HG02840 (cell line): Measurements from ENCODE around the gene SYCE3.

Experiments
- ATAC-seq: cut with Tn5 transposase; IDR thresholded peaks from one replicate; pipeline ENCODE4 v1.9.1; 2021; ENCODE audit warnings: mild to moderate bottlenecking, moderate library complexity, moderate number of reproducible peaks; ENCODE audit not compliant: unreplicated experiment, low FRiP score

The SYCE3 gene

GRCh38 chr22:50600967-50601668, 38.4 kb upstream of the SYCE3 start:
- no peak for ATAC-seq

DNA sequence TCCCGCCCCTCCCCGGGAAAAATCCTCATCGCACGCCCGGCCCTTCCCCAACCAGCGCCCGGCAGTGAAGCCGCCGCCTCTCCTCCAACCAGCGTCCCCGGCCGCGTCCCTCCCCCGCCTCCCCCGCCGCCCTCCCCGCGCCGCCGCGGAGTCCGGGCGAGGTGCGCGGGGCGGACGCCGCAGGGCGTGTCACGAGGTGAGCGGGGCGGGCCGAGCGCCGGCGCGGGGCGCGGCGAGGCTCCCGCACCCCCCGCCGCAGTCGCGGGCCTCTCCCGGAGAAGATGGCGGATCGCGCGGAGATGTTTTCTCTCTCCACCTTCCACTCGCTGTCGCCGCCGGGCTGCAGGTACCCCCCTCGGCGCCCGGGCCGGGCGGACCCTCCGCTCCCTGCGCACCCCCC, 37.8 kb upstream of the SYCE3 start, which contains the start of gene MAPK8IP2:
Gene MAPK8IP2 (plus strand): TSS at position 256 of the 400 bp plus-strand sequence. CDS start 26 bp downstream, at position 282.
- ATAC-seq: no peak

DNA sequence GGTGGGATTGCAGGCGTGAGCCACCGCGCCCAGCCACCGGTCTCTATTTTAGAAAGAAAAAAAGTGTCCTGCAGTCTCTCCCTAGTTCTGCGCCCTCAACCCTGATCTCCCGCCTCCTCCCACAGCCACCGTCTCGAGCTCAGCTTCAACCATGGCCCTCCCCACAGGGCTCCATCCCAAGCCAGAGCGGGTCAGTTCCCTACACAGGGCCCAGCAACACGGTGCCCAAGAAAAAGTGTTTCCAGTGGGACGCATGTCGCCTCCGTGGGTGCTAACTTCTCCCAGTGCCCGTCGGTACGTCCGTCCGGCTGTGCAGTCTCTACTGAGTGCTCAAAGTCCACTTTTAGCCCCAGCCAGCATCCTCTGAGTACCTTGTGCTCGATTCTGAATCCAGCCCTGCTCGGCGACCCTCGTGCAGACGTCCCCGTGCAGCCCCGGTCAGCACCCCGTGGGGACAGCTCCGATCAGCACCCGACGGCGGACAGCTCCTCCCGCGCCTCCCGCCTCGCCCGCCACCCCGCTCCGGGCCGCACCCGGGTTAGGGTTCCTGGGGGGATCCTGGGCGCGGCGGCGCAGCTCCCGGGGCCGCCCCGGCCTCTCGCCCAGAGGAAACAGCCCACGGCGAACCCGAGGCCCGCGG, 37.2 kb upstream of the SYCE3 start:
- no peak for ATAC-seq

GRCh38 chr22:50597097-50597496, 34.4 kb upstream of the SYCE3 start:
- no peak for ATAC-seq

GRCh38 chr22:50595189-50595588, 32.5 kb upstream of the SYCE3 start:
- no peak for ATAC-seq

DNA sequence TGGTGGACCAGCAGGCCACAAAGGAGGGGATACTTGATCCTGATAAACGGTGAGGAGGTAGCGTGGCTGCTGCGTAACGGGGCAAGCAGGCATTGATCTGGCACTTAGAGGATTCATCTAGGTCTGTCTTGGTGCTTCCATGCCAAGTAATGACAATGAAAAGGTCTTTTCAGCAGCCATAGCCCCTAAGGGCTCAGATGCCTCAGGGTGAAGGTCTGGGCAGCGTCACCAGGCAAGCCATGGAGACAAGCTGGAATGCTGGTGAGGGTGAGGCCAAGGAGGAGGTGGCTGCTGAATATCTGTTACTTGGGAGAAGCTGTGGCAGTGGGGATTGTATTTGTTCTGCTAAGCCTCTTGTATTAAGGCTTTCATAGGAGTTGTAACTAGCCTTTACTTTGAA, 24.7 kb upstream of the SYCE3 start:
- ATAC-seq: no peak

DNA sequence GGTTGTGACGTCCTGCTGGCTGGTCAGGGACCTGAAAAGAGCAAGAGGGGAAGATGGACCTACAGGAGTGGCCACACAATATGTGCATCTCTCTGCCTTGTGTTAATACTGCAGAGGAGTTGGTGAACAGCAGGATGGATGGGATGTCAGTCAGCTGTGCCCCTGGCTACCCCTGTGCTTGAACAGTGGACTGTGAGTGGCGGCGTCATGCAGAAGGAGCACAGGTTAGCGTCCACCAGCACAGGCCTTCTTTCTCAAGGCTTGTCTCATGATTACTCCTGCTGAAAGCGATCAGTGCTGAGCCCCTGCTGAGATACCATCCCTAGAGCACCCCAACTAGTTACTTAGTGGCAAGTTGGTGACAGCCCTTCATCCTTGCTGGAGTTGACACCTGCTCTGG, 23.7 kb upstream of the SYCE3 start:
- no peak for ATAC-seq

- ATAC-seq: no peak
These were observed 23.1 kb upstream of the SYCE3 start for GRCh38 chr22:50585781-50586180.

DNA sequence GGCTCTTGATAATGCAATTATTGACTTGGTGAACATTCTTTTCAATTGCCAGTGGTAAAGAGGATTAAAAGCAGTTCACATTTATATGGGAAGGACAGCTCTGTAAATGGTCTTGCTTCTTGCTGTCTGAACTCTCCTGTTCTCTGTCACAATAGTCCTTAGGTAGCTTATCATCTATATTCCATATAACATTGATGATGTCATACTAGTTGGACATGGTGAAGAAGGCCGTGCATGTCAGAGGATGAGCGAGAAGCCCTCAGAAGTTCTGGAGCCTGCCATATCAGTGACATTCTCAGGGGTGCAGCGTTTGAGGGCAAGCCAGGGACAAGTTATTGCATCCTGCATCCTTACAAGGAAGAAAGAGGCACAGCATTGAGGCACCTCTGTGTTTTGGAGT, 22.5 kb upstream of the SYCE3 start:
- ATAC-seq: no peak

GRCh38 chr22:50584106-50585096, 21.7 kb upstream of the SYCE3 start:
- no peak for ATAC-seq

GRCh38 chr22:50583294-50583861, 20.7 kb upstream of the SYCE3 start:
- ATAC-seq: peak; percentile 8

DNA sequence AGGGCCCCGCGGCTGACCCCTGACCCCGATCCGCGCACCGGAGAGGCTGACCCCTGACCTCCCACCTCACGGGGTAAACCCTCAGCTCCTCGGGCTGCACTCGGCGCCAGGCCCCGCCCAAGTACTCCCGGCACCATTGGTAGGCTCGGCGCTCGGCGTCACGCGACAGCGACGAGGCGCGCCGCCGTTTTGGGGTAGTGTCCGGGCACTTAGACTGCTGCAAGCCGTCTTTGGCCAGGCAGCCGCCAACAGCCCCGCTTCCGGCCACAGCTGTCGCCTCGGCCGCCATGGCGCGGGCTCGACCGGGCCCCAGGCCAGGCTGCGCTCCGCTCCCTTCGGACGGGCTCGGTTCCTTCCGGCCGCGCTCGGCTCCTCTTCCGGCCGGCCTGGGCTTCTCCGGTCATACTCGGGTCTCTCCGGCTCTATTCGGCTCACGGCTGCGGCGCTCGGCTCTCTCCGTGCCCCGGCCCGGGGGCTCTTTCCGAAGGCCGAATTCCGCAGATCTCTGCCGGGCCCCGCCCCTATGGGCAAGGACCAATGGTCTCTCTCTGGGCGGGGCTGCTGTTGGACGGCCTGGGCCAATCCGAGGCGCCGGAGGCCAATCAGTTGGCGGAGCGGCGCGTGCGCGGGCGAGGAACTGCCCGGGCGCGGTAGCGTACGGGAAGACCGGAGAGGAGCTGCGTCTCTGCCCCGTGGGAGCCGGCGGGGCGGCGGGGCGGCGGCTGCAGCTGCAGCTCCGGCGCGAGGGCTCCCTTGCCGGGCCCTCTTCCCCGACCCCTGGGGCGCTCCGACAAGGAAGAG, 20.0 kb upstream of the SYCE3 start, which contains the start of gene CHKB:
Gene CHKB (minus strand): TSS at position 357 of the 801 bp plus-strand sequence. CDS start 68 bp downstream, at position 289.
- ATAC-seq: peak; percentile 91

- no peak for ATAC-seq
These were observed 19.3 kb upstream of the SYCE3 start for GRCh38 chr22:50581950-50582492.

- ATAC-seq: no peak
These were observed 18.6 kb upstream of the SYCE3 start for GRCh38 chr22:50581031-50581949.

DNA sequence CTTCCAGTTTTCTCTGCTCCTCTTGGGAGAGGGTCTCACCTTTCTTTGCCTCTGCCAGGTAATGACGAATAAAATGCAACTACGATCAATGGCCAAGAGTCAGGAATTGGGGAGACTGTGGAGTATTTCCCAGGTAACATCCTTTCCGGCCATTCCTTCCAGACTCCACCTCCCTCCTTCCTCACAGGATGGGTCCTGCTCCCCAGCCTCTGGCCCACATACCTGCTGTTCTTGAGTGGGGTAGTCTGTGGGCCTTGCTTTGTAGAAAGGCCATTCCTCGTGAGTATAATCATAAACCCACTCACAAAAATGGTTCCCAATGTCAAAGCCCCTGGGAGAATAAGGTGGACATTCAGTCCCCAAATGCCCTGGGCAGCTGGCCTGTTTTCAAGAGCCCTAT, 17.0 kb upstream of the SYCE3 start:
- no peak for ATAC-seq

DNA sequence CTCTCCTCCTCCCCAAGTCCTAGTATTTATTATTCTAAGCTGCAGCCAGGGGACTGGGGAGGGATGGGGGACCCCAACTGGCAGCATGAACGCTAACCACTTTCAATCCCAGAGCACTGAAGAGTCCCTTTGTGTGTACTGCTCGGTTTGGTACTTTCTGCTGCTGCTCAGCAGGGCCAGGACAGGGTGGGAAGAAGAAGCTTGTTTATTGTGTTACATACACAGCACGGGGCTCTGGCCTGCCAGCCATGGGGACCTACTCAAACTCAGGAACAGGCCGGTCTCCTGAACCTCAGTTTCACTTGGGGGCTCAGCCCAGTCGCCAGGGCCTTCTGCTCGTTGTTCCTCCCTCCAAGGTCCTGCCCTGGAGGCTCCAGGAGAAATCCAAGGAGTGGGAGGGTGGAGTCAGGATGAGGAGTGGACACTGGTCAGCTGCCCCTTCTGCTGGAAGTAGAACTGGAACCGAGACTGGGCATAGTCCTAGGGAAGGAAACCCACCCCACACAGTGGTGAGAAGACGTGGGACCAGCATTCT, 16.1 kb upstream of the SYCE3 start:
- no peak for ATAC-seq

DNA sequence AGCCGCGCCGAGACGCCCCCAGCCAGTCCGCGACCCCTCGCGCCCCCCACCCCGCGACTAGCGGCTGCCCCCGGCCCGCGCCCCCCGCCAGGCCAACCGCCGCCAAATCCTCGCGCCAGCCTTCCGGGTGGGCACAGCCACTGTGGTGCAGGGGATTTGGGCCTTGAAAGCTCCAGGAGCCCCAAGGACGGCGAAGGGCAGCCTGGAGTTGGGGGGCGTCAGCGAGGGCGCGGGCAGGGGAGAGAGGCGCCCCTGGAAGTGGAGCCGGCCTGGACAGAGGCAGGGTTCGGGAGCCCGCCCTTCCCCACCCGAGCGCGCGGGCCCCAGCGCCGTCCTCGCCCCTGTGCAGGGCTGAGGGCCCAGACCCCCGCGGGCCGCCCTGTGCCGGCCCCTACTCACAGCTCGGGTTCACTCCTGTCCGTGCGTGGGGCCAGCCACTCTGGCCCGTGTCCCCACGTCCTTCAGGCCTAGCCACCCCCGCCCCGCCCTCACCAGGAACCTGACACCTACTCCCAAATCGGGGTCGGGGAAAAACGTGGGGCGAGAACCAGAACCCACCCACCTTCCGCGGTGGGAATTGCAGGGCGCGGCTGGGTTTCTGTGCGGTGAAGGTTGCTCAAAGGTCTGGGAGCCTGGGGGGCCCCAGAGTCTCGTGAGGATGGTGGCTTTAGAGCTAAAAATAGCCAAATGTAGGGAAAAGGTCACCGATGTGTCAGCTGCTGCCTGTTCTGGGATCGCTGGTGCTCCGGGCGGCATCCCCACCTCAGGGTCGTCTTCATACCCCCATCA, 15.5 kb upstream of the SYCE3 start, which contains the start of gene CPT1B:
Gene CPT1B (minus strand): TSS at position 441 of the 789 bp plus-strand sequence. CDS start 512 bp downstream, outside the sequence.
- ATAC-seq: no peak
